Measurements from ENCODE around the gene COL16A1.

Gene COL16A1

DNA sequence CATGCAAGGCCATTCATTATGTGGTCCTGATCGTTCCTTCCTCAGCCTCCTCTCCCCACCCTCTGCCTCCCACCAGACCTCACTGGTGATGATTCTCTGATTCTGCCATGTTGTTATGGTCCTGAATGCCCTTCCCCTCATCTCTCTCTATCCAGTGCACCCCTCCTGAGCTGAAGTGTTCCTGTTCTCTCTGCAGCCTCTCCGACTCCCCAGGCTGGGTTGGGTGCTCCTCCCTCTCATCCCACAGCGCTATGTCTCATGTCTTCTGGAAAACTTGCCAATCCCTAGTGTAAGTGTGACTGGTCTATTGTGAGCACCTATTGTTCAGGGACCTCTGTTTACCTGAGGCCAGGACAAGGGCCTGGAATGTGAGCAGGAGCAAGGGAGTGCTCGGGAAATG is 48.1 kb downstream of the COL16A1 start:
- H3K4me3 ChIP-seq (ENCODE audit: low read depth, low read length): no peak overlapping the region
- no peak for DNase-seq (ENCODE audit: low read depth)
- TF ChIP-seq, protein P1, sequence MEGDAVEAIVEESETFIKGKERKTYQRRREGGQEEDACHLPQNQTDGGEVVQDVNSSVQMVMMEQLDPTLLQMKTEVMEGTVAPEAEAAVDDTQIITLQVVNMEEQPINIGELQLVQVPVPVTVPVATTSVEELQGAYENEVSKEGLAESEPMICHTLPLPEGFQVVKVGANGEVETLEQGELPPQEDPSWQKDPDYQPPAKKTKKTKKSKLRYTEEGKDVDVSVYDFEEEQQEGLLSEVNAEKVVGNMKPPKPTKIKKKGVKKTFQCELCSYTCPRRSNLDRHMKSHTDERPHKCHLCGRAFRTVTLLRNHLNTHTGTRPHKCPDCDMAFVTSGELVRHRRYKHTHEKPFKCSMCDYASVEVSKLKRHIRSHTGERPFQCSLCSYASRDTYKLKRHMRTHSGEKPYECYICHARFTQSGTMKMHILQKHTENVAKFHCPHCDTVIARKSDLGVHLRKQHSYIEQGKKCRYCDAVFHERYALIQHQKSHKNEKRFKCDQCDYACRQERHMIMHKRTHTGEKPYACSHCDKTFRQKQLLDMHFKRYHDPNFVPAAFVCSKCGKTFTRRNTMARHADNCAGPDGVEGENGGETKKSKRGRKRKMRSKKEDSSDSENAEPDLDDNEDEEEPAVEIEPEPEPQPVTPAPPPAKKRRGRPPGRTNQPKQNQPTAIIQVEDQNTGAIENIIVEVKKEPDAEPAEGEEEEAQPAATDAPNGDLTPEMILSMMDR (IDR thresholded peaks at IDR 0.05; ENCODE audit: low read depth, low read length, missing control alignments): no peak

DNA sequence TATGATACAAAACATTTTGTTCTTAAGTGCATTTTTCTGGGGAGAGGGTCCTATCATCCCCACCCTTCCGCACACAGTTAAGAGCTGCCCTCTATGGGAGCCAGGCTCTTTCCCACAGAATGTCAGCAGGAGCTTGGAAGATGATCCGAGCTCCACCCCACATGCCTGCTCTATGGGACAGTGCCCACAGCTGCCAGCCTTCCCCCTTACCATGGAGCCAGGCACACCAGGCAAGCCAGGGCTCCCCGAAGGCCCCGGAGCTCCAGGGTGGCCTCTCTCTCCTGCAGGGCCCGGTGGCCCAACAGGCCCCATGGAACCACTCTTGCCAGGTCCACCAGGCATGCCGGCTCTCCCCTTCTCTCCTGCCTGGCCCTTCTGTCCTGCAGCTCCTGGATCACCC is 48.7 kb downstream of the COL16A1 start:
- TF ChIP-seq, protein P1 (IDR thresholded peaks at IDR 0.05; ENCODE audit: low read depth, low read length, missing control alignments): no peak
- DNase-seq (ENCODE audit: low read depth): no peak
- no peak overlapping the region for H3K4me3 ChIP-seq (ENCODE audit: low read depth, low read length)

DNA sequence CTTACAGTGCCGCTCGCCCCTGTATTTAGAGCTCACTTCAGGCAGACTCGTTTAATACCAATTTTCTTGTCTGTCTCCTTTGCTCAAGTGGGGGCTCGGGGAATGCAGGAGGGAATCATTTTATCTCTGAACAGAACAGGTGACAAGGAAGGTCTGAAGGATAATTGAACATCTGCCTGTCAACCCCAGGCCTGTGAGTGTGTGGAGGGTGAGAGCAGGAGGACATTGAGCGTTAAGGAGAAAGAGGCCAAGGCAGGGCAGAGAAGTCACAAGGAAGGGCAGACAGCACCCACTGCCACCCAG is 49.4 kb downstream of the COL16A1 start:
- TF ChIP-seq, protein P1 (IDR thresholded peaks at IDR 0.05; ENCODE audit: low read depth, low read length, missing control alignments): no peak
- no peak for DNase-seq (ENCODE audit: low read depth)
- no peak overlapping the region for H3K4me3 ChIP-seq (ENCODE audit: low read depth, low read length)

DNA sequence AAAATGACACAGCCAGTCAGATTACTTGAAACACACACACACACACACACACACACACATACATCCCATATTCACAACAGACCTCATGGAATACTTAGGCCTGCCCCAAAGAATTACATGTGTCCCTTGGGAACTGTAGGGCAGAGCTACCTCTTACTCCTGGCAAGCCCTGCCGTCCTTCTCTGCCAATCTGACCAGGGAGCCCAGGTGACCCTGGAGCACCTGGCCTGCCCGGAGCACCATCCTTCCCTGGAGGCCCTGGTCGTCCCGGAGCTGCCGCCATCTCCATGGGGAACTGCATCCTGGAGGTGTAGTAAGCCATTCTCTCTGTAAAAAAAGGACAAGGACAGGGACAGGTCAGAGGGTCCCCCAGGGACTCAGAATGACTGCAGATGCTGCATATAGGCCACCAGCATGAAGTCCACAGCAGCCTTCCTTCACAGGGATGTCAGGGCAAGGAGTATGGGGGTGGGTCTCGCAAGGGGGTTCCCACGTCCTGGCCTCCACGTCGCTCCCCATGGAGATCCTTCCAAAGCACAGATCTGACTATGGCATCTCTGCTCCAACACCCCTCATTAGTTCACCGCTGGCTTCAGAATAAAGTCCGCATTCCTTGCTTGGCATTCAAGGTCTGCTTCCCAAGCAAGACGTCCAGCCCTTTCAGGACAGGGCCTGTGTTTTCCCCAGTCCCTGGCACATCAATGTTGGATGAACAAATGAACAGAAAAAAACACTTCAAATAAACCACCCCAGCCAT is 49.9 kb downstream of the COL16A1 start:
- no peak for DNase-seq (ENCODE audit: low read depth)
- TF ChIP-seq, protein P1 (IDR thresholded peaks at IDR 0.05; ENCODE audit: low read depth, low read length, missing control alignments): no peak
- H3K4me3 ChIP-seq (ENCODE audit: low read depth, low read length): no peak overlapping the region

DNA sequence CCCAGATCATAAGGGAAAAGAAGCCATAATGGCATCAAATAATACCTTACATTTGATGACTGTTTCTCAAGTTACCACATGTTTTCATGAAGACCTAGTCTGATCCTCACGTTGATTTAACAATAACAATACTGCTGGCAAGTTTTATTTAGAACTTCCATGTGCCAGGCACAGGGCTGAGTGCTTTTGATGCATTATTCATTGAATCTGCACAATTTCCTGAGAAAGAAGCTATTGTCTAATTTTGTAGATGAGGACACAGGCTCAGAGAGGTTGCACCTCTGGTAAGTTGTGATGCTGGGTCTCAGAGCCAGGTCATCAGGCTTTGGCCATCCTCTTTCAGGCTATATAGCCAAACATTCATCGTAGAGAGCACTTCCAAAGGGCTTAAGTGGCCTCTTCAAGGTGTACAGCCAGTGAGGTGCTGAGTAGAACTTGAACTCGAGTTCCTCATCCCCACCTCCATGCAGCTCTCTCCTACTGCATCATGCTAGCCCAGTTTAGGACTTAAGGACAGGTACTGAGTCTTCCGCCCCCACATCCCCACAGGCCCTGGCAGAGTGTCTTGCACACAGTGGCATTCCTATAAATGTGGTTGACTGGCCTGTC is 50.8 kb downstream of the COL16A1 start:
- no peak overlapping the region for H3K4me3 ChIP-seq (ENCODE audit: low read depth, low read length)
- TF ChIP-seq, protein P1 (IDR thresholded peaks at IDR 0.05; ENCODE audit: low read depth, low read length, missing control alignments): no peak
- no peak for DNase-seq (ENCODE audit: low read depth)

DNA sequence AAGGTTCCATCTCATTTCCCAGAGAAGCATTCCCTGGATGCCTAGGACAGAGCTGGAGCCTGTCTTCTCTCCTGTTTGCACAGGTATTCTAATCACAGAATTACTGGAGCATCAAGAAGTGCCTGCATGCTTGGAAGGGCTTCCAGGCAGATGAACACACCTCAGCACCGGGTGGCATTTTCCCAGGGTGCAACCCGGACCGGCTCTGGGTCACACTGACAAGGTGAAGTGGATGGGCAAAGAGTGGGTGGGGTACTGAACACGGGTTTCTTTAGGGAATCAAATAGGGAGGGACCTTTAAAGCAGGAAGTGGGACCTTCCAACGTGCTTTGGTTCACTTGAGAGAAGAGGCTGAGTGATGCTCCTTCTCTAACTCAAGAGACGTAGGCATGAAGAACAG is 52.1 kb downstream of the COL16A1 start:
- DNase-seq (ENCODE audit: low read depth): no peak
- TF ChIP-seq, protein P1 (IDR thresholded peaks at IDR 0.05; ENCODE audit: low read depth, low read length, missing control alignments): no peak
- H3K4me3 ChIP-seq (ENCODE audit: low read depth, low read length): no peak overlapping the region

DNA sequence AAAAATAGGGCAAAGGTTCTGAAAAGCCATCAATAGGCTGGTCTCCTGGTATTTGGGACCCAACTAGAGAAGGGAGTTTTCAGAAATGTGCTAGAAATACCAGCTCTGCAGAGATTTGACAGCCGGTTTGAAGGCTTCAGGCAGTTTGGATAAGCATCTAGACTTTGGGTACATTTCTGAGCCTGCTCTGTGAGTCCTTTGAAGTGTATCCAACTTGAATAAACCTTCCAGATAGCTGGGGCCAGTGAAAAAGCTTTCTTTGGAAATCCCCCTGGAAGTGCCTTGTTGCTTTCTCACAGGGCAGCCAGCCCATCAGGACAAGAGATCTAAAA is 52.8 kb downstream of the COL16A1 start:
- no peak overlapping the region for H3K4me3 ChIP-seq (ENCODE audit: low read depth, low read length)
- DNase-seq (ENCODE audit: low read depth): no peak

More for the DNA sequence above, 52.8 kb downstream of the COL16A1 start:
- TF ChIP-seq, protein P1 (IDR thresholded peaks at IDR 0.05; ENCODE audit: low read depth, low read length, missing control alignments): no peak
